M059J (cell line): ENCODE data around the gene KANTR. TPM values are rescaled to one million over a fixed set of nuclear protein-coding genes. Genes with fewer than 3 reads are reported as not detected.
"Not testable (repeated sequence)": the region's sequence is repeated elsewhere in the genome, so short reads cannot be mapped to it uniquely, and the experiment has no call there.

ENCODE experiments used
- DNase-seq: peaks from one replicate; pipeline ENCODE4 v3.0.0-alpha.2; 2012; ENCODE audit warnings: low read depth
- total RNA-seq: library from RNA; depleted of rRNA; stranded (reverse); fragments of >200 nt; shearing (Covaris generic); gene quantifications from 2 replicates; pipeline ENCODE4 v1.2.3, GENCODE V29; 2014; rRNA removed

Gene KANTR
- total RNA-seq, 1 experiment from 2014 or later = 3.3 TPM

GRCh38 chrX:53128097-53128749, 34.3 kb downstream of the KANTR start:
- peak; percentile 52 for DNase-seq

GRCh38 chrX:53133400-53133799, 39.5 kb downstream of the KANTR start:
- no peak for DNase-seq

DNA sequence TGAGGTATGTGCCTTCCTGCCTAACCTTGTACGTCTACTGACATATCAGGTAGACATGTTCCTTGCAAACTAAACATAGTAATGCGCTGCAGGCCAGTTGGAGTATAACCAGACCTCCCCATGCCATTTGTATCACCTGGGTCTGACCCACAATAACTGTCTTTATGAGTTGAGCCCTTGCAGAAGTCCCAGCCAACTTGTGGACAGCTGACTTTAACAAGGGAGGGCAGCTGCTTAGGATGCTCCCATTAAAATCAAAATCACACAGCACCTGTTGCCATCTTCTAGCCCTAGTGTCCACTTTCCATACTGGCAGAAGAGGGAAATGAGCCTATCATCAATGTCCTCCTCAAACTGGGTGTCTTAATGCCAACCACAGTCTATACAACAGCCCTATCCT, 41.6 kb downstream of the KANTR start:
- DNase-seq = no peak

- no peak for DNase-seq
These were observed 59.6 kb downstream of the KANTR start for GRCh38 chrX:53153581-53153980.

DNA sequence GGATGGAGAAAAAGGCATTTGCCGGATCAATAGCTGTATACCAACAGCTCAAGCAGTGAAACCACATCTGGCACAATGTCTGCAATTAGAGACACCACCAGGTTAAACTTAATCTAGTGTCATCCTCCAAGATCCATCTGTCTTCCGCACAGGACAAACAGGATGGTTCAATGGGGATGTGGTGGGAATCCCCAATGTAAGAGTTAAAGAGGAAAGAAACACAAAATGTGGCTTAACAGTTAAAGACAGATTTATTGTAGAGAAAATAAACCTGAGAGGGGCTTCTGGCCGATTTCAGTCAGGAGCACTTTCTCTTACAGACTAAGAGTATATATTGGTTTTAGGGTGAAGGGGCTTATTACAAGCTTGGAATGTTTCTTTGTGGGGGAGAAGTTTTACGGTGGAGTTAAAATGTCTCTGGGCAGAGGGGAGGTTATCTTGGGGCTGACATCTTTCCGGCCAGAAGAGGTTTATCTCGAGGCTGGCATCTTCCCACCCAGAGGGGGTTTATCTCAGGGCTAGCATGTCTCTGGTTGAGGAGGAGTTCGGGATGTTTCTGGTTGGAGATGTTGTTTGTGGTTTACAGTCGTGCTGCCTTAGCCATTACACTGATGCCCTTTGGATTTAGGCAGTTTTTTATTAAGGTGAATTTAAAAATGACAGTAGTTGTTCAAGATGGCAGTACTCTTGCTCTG, 61.7 kb downstream of the KANTR start:
- DNase-seq = no peak

DNA sequence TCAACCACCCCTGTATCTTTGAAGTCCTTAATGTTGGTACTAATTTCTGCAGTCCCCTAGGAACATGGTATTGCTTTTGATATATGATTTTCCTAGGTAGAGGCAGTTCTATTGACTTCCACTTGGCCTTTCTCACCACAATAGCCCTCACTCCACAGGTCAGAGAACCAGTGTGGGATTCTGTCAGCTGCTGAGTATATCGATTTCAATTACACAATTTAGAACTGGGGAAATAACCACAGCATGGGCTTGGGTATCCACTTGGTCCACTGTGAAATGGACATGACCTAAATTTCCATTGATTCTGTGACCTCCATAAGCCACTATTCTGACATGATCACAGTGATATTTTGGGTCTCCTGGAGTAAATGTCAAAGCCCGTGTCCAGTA, 62.3 kb downstream of the KANTR start:
- no peak for DNase-seq

GRCh38 chrX:53159184-53159583, 65.2 kb downstream of the KANTR start:
- no peak for DNase-seq

GRCh38 chrX:53160297-53160983, 66.5 kb downstream of the KANTR start:
- DNase-seq = no peak

DNA sequence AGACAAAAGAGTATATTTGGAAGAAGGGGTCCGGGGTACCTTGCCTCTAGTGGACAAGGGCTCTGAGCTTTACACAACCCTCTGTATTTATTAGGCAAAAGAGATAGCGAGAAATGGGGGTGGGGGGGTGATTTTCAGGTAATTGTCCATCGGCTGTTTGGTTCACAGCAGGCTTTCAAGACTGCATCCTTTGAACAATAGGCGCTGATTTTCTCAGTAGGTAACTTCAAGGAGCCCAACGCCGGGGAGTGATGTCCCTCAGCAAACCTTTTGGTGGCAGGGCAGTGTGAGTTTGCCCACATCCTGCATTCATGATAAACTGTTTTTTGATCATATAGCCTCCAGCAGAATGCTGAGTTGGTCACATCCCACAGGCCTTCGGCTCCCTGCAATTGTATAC, 69.5 kb downstream of the KANTR start:
- DNase-seq = no peak

GRCh38 chrX:53164566-53164965, 70.6 kb downstream of the KANTR start:
- DNase-seq = not testable (repeated sequence)

GRCh38 chrX:53166103-53166502, 72.2 kb downstream of the KANTR start:
- no peak for DNase-seq

DNA sequence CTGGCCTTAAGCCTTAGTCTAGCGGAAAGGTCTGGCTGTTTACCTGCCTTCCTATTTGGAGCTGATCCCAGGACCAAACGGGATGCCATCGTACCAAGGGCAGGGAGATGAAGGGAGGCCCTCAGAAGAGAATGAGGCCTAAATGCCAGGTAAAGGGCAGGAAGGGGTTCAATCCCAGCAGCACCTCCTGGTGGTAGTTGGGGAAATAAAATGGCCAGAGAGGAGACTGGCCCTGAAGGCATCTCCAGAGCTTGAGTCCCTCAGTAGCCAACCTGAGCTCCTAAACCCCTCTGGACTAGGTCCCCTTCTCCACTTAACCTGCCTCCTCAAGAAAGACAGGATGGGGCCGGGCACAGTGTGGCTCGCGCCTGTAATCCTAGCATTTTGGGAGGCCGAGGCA, 77.4 kb downstream of the KANTR start:
- no peak for DNase-seq

Other genes starting within 250 kb of the KANTR start
- gene XAGE3, start 226.1 kb upstream of the KANTR start, total RNA-seq = not detected in 2 replicates
- gene FAM156B, start 196.8 kb upstream of the KANTR start, total RNA-seq = 15.2 and 22.1 TPM in 2 replicates
- 23.1 and 26.1 TPM in 2 replicates for gene FAM156A, start 135.6 kb upstream of the KANTR start, total RNA-seq
- 0.54 and 0.81 TPM in 2 replicates for gene GPR173, start 45.4 kb upstream of the KANTR start, total RNA-seq
- gene TSPYL2, start 11.8 kb upstream of the KANTR start, total RNA-seq = 4.9 and 18.5 TPM in 2 replicates
- 75.3 and 94.5 TPM in 2 replicates for gene KDM5C, start 131.1 kb downstream of the KANTR start, total RNA-seq
- 18.8 and 20.4 TPM in 2 replicates for gene IQSEC2, start 187.4 kb downstream of the KANTR start, total RNA-seq